ENCODE data around the gene PMAIP1.

DNA sequence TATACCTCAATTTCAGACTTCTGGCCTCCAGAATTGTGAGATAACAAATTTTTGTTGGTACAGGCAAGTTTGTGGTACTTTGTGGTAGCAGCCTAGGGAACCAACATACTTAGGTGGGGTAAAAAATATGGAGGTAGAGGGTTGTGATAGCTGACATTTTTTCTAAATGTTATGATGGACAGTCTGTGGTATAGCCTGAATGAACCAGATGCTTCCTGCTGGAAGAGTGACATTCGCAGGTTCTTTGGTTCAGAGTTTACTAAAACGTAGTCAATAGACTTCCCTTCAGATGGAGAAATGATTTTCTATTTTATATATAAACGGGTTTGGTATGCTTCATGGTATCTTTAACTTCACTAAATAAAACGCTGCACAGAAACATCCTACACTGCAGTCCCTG lies 42.8 kb downstream of the PMAIP1 start:
- TF ChIP-seq SP1 (IDR thresholded peaks at IDR 0.05) (no peak), GABPA (IDR thresholded peaks at IDR 0.05 in 1 of 2, conservative IDR thresholded peaks at IDR 0.05 in 1 of 2) (no peak)
- TF ChIP-seq, protein P1, sequence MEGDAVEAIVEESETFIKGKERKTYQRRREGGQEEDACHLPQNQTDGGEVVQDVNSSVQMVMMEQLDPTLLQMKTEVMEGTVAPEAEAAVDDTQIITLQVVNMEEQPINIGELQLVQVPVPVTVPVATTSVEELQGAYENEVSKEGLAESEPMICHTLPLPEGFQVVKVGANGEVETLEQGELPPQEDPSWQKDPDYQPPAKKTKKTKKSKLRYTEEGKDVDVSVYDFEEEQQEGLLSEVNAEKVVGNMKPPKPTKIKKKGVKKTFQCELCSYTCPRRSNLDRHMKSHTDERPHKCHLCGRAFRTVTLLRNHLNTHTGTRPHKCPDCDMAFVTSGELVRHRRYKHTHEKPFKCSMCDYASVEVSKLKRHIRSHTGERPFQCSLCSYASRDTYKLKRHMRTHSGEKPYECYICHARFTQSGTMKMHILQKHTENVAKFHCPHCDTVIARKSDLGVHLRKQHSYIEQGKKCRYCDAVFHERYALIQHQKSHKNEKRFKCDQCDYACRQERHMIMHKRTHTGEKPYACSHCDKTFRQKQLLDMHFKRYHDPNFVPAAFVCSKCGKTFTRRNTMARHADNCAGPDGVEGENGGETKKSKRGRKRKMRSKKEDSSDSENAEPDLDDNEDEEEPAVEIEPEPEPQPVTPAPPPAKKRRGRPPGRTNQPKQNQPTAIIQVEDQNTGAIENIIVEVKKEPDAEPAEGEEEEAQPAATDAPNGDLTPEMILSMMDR (IDR thresholded peaks at IDR 0.05; ENCODE audit: low read depth, low read length, missing input control) = no peak

All from liver (tissue), 3 donors.